HCT116 (cell line): ENCODE results near the gene DPP6.

Experiments used
- CTCF ChIP-seq, 3 experiments: fragments of 200-600 bp in 1 of 3; sonication (generic) in 1 of 3; IDR thresholded peaks in 2 of 3; conservative IDR thresholded peaks in 1 of 3; 2 replicates each; pipeline ENCODE4 v1.5.1; 2012 to 2017; ENCODE audit warnings: low read depth in 2 of 3, low read length in 2 of 3, antibody characterized with exemption in 1 of 3, borderline replicate concordance in 1 of 3, control low read depth in 1 of 3, mild to moderate bottlenecking in 1 of 3, mixed read lengths in 1 of 3, mixed run types in 1 of 3, moderate library complexity in 1 of 3; ENCODE audit not compliant: insufficient read depth in 1 of 3
- EGR1 ChIP-seq: IDR thresholded peaks from 2 replicates; pipeline ENCODE4 v1.6.1; 2012; ENCODE audit warnings: low read depth
- EZH2 ChIP-seq: fragments of 200-600 bp; sonication (generic); IDR thresholded peaks from 2 replicates; pipeline ENCODE4 v1.6.1; 2017; ENCODE audit warnings: antibody characterized with exemption, mixed run types
- EZH2phosphoT487 ChIP-seq: fragments of 200-600 bp; IDR thresholded peaks from 2 replicates; pipeline ENCODE4 v1.6.1; 2018; ENCODE audit warnings: antibody characterized with exemption, borderline replicate concordance
- JUND ChIP-seq: IDR thresholded peaks from 2 replicates; pipeline ENCODE4 v1.6.1; 2012
- POLR2A ChIP-seq: IDR thresholded peaks from 2 replicates; pipeline ENCODE4 v1.7.0; 2011; ENCODE audit warnings: borderline replicate concordance; ENCODE audit not compliant: insufficient read depth, insufficient read length; ENCODE audit errors: extremely low read depth
- POLR2AphosphoS5 ChIP-seq: IDR thresholded peaks from 2 replicates; pipeline ENCODE4 v1.6.1; 2011; ENCODE audit warnings: mild to moderate bottlenecking, low read depth, low read length, moderate library complexity
- RAD21 ChIP-seq: IDR thresholded peaks from 2 replicates; pipeline ENCODE4 v1.6.1; 2012; ENCODE audit warnings: low read depth, mild to moderate bottlenecking
- REST ChIP-seq: IDR thresholded peaks from 2 replicates; pipeline ENCODE4 v1.6.1; 2012; ENCODE audit warnings: low read depth
- SP1 ChIP-seq: IDR thresholded peaks from 2 replicates; pipeline ENCODE4 v1.6.1; 2012; ENCODE audit warnings: low read depth
- YY1 ChIP-seq: IDR thresholded peaks from 2 replicates; pipeline ENCODE4 v1.6.1; 2011; ENCODE audit warnings: low read length, low read depth, moderate library complexity, mild to moderate bottlenecking; ENCODE audit not compliant: insufficient replicate concordance; ENCODE audit errors: extremely low read depth
- ZBTB33 ChIP-seq: IDR thresholded peaks from 2 replicates; pipeline ENCODE4 v1.6.1; 2011; ENCODE audit warnings: mild to moderate bottlenecking, low read length, moderate library complexity; ENCODE audit not compliant: insufficient replicate concordance; ENCODE audit errors: extremely low read depth
- ZNF274 ChIP-seq: fragments of 200-500 bp; sonication (Bioruptor generic); IDR thresholded peaks from 2 replicates; pipeline ENCODE4 v1.6.1; 2014; ENCODE audit warnings: mild to moderate bottlenecking, low read depth, low read length, inconsistent platforms
- TF ChIP-seq, protein P1 (sequence below): IDR thresholded peaks from 2 replicates; pipeline ENCODE4 v1.6.1; 2012

- TF ChIP-seq CTCF (IDR thresholded peaks at IDR 0.05 in 2 of 3, conservative IDR thresholded peaks at IDR 0.05 in 1 of 3; ENCODE audit: borderline replicate concordance in 1 of 3, insufficient read depth in 1 of 3, low read depth in 2 of 3, low read length in 2 of 3) (no peak), JUND (no peak), SP1 (no peak), EZH2 (no peak), ZNF274 (no peak), YY1 (no peak), POLR2A (no peak), EGR1 (no peak), EZH2phosphoT487 (no peak), REST (no peak), RAD21 (no peak), POLR2AphosphoS5 (no peak), ZBTB33 (no peak)
- TF ChIP-seq, protein P1, sequence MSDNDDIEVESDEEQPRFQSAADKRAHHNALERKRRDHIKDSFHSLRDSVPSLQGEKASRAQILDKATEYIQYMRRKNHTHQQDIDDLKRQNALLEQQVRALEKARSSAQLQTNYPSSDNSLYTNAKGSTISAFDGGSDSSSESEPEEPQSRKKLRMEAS = no peak
Measured at GRCh38 chr7:154171422-154171821, 119.2 kb downstream of the DPP6 start.
